NCI-H82 treated with DMSO at 0.1 percent for 48 hours (cell line): Measurements from ENCODE around the gene TMEM200A.
A peak's percentile ranks its signal among the peaks of the same experiment; 100 is the strongest.
"Not testable (repeated sequence)": the region's sequence is repeated elsewhere in the genome, so short reads cannot be mapped to it uniquely, and the experiment has no call there.

Experiments
- DNase-seq: peaks from one replicate; lab custom pipeline; 2025; ENCODE audit not compliant: unreplicated experiment; lab: John Stamatoyannopoulos, UW

Gene TMEM200A

GRCh38 chr6:130365166-130366106 is at the start of gene TMEM200A:
Gene TMEM200A (plus strand): TSS chr6:130366017. CDS start chr6:130440423, 74,406 bp downstream.
- DNase-seq, result no peak

- no peak for DNase-seq
These were observed 44.9 kb upstream of the TMEM200A start for GRCh38 chr6:130320908-130321307.

GRCh38 chr6:130322673-130323268 is 43.0 kb upstream of the TMEM200A start:
- peak; percentile 27 for DNase-seq

- DNase-seq, result no peak
These were observed 41.2 kb upstream of the TMEM200A start for GRCh38 chr6:130324657-130325056.

GRCh38 chr6:130326496-130326895 is 39.3 kb upstream of the TMEM200A start:
- DNase-seq, result no peak

- DNase-seq, result no peak
These were observed 28.3 kb upstream of the TMEM200A start for GRCh38 chr6:130337534-130337933.

- not testable (repeated sequence) for DNase-seq
These were observed 19.5 kb upstream of the TMEM200A start for GRCh38 chr6:130346324-130346723.

GRCh38 chr6:130354322-130354721 is 11.5 kb upstream of the TMEM200A start:
- no peak for DNase-seq

GRCh38 chr6:130355572-130355971 is 10.2 kb upstream of the TMEM200A start:
- no peak for DNase-seq

GRCh38 chr6:130357436-130357835 is 8.4 kb upstream of the TMEM200A start:
- no peak for DNase-seq

- DNase-seq, result no peak
These were observed 6.1 kb upstream of the TMEM200A start for GRCh38 chr6:130359736-130360135.

GRCh38 chr6:130362128-130362527 is 3.7 kb upstream of the TMEM200A start:
- DNase-seq, result no peak

GRCh38 chr6:130364224-130364780 is 1.5 kb upstream of the TMEM200A start:
- no peak for DNase-seq

- DNase-seq, result no peak
These were observed 539 bp downstream of the TMEM200A start for GRCh38 chr6:130366107-130367005.

- DNase-seq, result no peak
These were observed 1.9 kb downstream of the TMEM200A start for GRCh38 chr6:130367767-130368166.

GRCh38 chr6:130368576-130368975 is 2.8 kb downstream of the TMEM200A start:
- no peak for DNase-seq

GRCh38 chr6:130369831-130370230 is 4.0 kb downstream of the TMEM200A start:
- DNase-seq, result no peak

- no peak for DNase-seq
These were observed 6.2 kb downstream of the TMEM200A start for GRCh38 chr6:130371921-130372420.

GRCh38 chr6:130372786-130373185 is 7.0 kb downstream of the TMEM200A start:
- DNase-seq, result no peak

GRCh38 chr6:130373992-130374391 is 8.2 kb downstream of the TMEM200A start:
- no peak for DNase-seq

GRCh38 chr6:130376936-130377335 is 11.1 kb downstream of the TMEM200A start:
- DNase-seq, result no peak
